H9 (cell line): ENCODE measurements around the gene LARP4B. TPM values are rescaled to one million over a fixed set of nuclear protein-coding genes. Genes with fewer than 3 reads are reported as not detected.

ENCODE experiments used
- DNase-seq: peaks from one replicate; pipeline ENCODE4 v3.0.0-alpha.2; 2017
- H2AFZ ChIP-seq: one replicate; pipeline ENCODE4 v1.6.1; 2013; ENCODE audit warnings: mild to moderate bottlenecking, low read length, control low read depth, moderate library complexity
- H2AK5ac ChIP-seq: 2 replicates; pipeline ENCODE4 v1.6.1; 2013; ENCODE audit warnings: low read length, control low read depth, mixed read lengths; ENCODE audit not compliant: insufficient read length
- H2BK120ac ChIP-seq: one replicate; pipeline ENCODE4 v1.6.1; 2013; ENCODE audit warnings: low read depth, mild to moderate bottlenecking, low read length, control low read depth, inconsistent platforms; ENCODE audit not compliant: poor library complexity, severe bottlenecking
- H2BK12ac ChIP-seq: 2 replicates; pipeline ENCODE4 v1.6.1; 2013; ENCODE audit warnings: low read length, control low read depth, mixed read lengths, low read depth; ENCODE audit not compliant: insufficient read length
- H2BK15ac ChIP-seq: 2 replicates; pipeline ENCODE4 v1.6.1; 2013; ENCODE audit warnings: low read depth, low read length, control low read depth
- H2BK20ac ChIP-seq: one replicate; pipeline ENCODE4 v1.6.1; 2013; ENCODE audit warnings: low read depth, mild to moderate bottlenecking, low read length, control low read depth, inconsistent platforms; ENCODE audit not compliant: poor library complexity, severe bottlenecking
- H2BK5ac ChIP-seq: 2 replicates; pipeline ENCODE4 v1.6.1; 2013; ENCODE audit warnings: low read length, control low read depth, mixed read lengths; ENCODE audit not compliant: insufficient read length
- H3K14ac ChIP-seq: 2 replicates; pipeline ENCODE4 v1.6.1; 2013; ENCODE audit warnings: low read length, control low read depth; ENCODE audit not compliant: insufficient read depth
- H3K18ac ChIP-seq: 2 replicates; pipeline ENCODE4 v1.6.1; 2013; ENCODE audit warnings: low read depth, mild to moderate bottlenecking, mixed read lengths, low read length, control low read depth; ENCODE audit not compliant: insufficient read length
- H3K23ac ChIP-seq: 2 replicates; pipeline ENCODE4 v1.6.1; 2013; ENCODE audit warnings: low read length, control low read depth, mixed read lengths, low read depth; ENCODE audit not compliant: insufficient read length
- H3K23me2 ChIP-seq: 2 replicates; pipeline ENCODE4 v1.6.1; 2013; ENCODE audit warnings: low read depth, mild to moderate bottlenecking, mixed read lengths, low read length, control low read depth; ENCODE audit not compliant: insufficient read length, poor library complexity, severe bottlenecking
- H3K27ac ChIP-seq: 2 replicates; pipeline ENCODE4 v1.5.1; 2013; ENCODE audit warnings: low read length, control low read depth, mixed read lengths, low read depth; ENCODE audit not compliant: insufficient read length
- H3K27me3 ChIP-seq: 2 replicates; pipeline ENCODE4 v1.6.1; 2013; ENCODE audit warnings: low read length, control low read depth, inconsistent platforms; ENCODE audit not compliant: insufficient read depth
- H3K4ac ChIP-seq: 2 replicates; pipeline ENCODE4 v1.6.1; 2013; ENCODE audit warnings: low read depth, mild to moderate bottlenecking, control low read depth, inconsistent platforms, low read length, moderate library complexity
- H3K4me1 ChIP-seq: 2 replicates; pipeline ENCODE4 v1.6.1; 2013; ENCODE audit warnings: low read length, control low read depth, inconsistent platforms; ENCODE audit not compliant: insufficient read depth
- H3K4me2 ChIP-seq: 2 replicates; pipeline ENCODE4 v1.6.1; 2013; ENCODE audit warnings: low read length, control low read depth, mixed read lengths; ENCODE audit not compliant: insufficient read length, insufficient read depth
- H3K56ac ChIP-seq: 2 replicates; pipeline ENCODE4 v1.6.1; 2013; ENCODE audit warnings: low read depth, mild to moderate bottlenecking, mixed read lengths, low read length, control low read depth; ENCODE audit not compliant: insufficient read length
- H3K79me1 ChIP-seq: 2 replicates; pipeline ENCODE4 v1.6.1; 2013; ENCODE audit warnings: low read depth, mild to moderate bottlenecking, moderate library complexity, low read length, control low read depth, inconsistent platforms; ENCODE audit not compliant: insufficient read depth, poor library complexity, severe bottlenecking
- H3K79me2 ChIP-seq: 2 replicates; pipeline ENCODE4 v1.6.1; 2013; ENCODE audit warnings: low read length, control low read depth, inconsistent platforms; ENCODE audit not compliant: insufficient read depth
- H3K9ac ChIP-seq: 2 replicates; pipeline ENCODE4 v1.6.1; 2013; ENCODE audit warnings: low read length, control low read depth, mixed read lengths; ENCODE audit not compliant: insufficient read length; ENCODE audit errors: extremely low read depth
- H3K9me3 ChIP-seq: one replicate; pipeline ENCODE4 v1.6.1; 2013; ENCODE audit warnings: low read depth, low read length, inconsistent platforms; ENCODE audit not compliant: control insufficient read depth
- H3T11ph ChIP-seq: one replicate; pipeline ENCODE4 v1.6.1; 2013; ENCODE audit warnings: mild to moderate bottlenecking, low read length, control low read depth, inconsistent platforms
- H4K20me1 ChIP-seq: one replicate; pipeline ENCODE4 v1.6.1; 2013; ENCODE audit not compliant: control insufficient read depth, insufficient read length, insufficient read depth
- H4K5ac ChIP-seq: 2 replicates; pipeline ENCODE4 v1.6.1; 2013; ENCODE audit warnings: low read depth, mild to moderate bottlenecking, mixed read lengths, low read length, control low read depth; ENCODE audit not compliant: insufficient read length
- H4K8ac ChIP-seq: replicated peaks from 2 replicates; pipeline ENCODE4 v1.6.1; 2013; ENCODE audit warnings: low read length, control low read depth, mixed read lengths, low read depth; ENCODE audit not compliant: insufficient read length
- H4K91ac ChIP-seq: 2 replicates; pipeline ENCODE4 v1.6.1; 2013; ENCODE audit warnings: low read depth, mild to moderate bottlenecking, moderate library complexity, mixed read lengths, low read length, control low read depth; ENCODE audit not compliant: insufficient read length
- H3K27ac Mint-ChIP-seq, 3 experiments: 2 replicates in 2 of 3; 3 replicates in 1 of 3; pipeline ENCODE4 v1.8.0; 2020 to 2021; ENCODE audit warnings: mixed read lengths in 3 of 3, mild to moderate bottlenecking in 1 of 3, moderate library complexity in 1 of 3
- H3K27me3 Mint-ChIP-seq: 2 replicates; pipeline ENCODE4 v1.8.0; 2021; ENCODE audit warnings: low read depth, mild to moderate bottlenecking, moderate library complexity, mixed read lengths
- H3K36me3 Mint-ChIP-seq, 3 experiments: 2 replicates in 2 of 3; 3 replicates in 1 of 3; pipeline ENCODE4 v1.8.0; 2020 to 2021; ENCODE audit warnings: low read depth in 3 of 3, mixed read lengths in 3 of 3; ENCODE audit not compliant: insufficient read depth in 1 of 3
- H3K4me1 Mint-ChIP-seq, 2 experiments: 2 replicates each; pipeline ENCODE4 v1.8.0; 2020; ENCODE audit warnings: mixed read lengths in 2 of 2
- H3K4me3 Mint-ChIP-seq, 2 experiments: 2 replicates in 1 of 2; 3 replicates in 1 of 2; pipeline ENCODE4 v1.8.0; 2020 to 2021; ENCODE audit warnings: mild to moderate bottlenecking in 2 of 2, mixed read lengths in 2 of 2, moderate library complexity in 1 of 2
- H3K9me3 Mint-ChIP-seq, 2 experiments: 2 replicates in 1 of 2; 3 replicates in 1 of 2; pipeline ENCODE4 v1.8.0; 2020; ENCODE audit warnings: mild to moderate bottlenecking in 2 of 2, mixed read lengths in 2 of 2, moderate library complexity in 1 of 2
- CTCF ChIP-seq: fragments of 200-600 bp; sonication (generic); conservative IDR thresholded peaks from 3 replicates; pipeline ENCODE4 v1.8.0; 2021; ENCODE audit warnings: antibody characterized with exemption, mild to moderate bottlenecking
- WGBS: extraction: QIAGEN DNeasy Blood & Tissue Kit; methylation state at CpG from one replicate; pipeline ENCODE4 v1.1.7; 2013; ENCODE audit warnings: missing lambda C conversion rate, low lambda C conversion rate, mixed read lengths; ENCODE audit not compliant: insufficient read length; ENCODE audit errors: extremely low coverage; 5-methylcytosine and 5-hydroxymethylcytosine counted together
- total RNA-seq: library from RNA; stranded (reverse); gene quantifications from 2 replicates; pipeline ENCODE4 v1.2.1, GENCODE V29; 2021

Gene LARP4B
- total RNA-seq, 1 experiment from 2014 or later, result 88.9 TPM

GRCh38 chr10:828191-828590 lies 103.3 kb downstream of the LARP4B start:
- Histone ChIP-seq H2AFZ (no peak overlapping the region), H2BK5ac (no peak overlapping the region), H3K4me1 (no peaks in the 10 kb centered on the region), H2BK12ac (no peak overlapping the region), H3K79me2 (no peaks in the 10 kb centered on the region), H4K8ac (no peak overlapping the region), H3K56ac (no peak overlapping the region), H3K9ac (no peak overlapping the region), H2BK120ac (no peak overlapping the region), H3K23me2 (no peaks in the 10 kb centered on the region), H3K4me2 (no peak overlapping the region), H3K9me3 (no peaks in the 10 kb centered on the region), H2BK15ac (no peak overlapping the region), H3K79me1 (no peaks in the 10 kb centered on the region), H3K4ac (no peak overlapping the region), H3K27me3 (no peaks in the 10 kb centered on the region), H2BK20ac (no peak overlapping the region), H4K5ac (no peak overlapping the region), H2AK5ac (no peak overlapping the region), H4K20me1 (no peaks in the 10 kb centered on the region), H3K27ac (no peak overlapping the region), H3K18ac (no peak overlapping the region), H3K14ac (no peak overlapping the region), H3K23ac (no peak overlapping the region), H3T11ph (no peak overlapping the region), H4K91ac (no peak overlapping the region)
- Mint-ChIP-seq H3K36me3 (peaks cover 20 to 72% (median 58%) of the 10 kb centered on the region in 3 experiments), H3K27me3 (no peaks in the 10 kb centered on the region; the same call in 1 of the 2 replicates), H3K9me3 (no peaks in the 10 kb centered on the region), H3K4me1 (peaks cover 0 to 3% of the 10 kb centered on the region in 2 experiments; a peak in 2 of 4 replicates), H3K27ac (no peak overlapping the region; a peak in 1 of 7 replicates), H3K4me3 (no peak overlapping the region)
- no peak for TF ChIP-seq CTCF
- WGBS, result no CpG with 5 or more reads among the region's 9 CpGs
- DNase-seq, result no peak
